ENCODE results near the gene GFOD1. TPM values are rescaled to one million over a fixed set of nuclear protein-coding genes. Genes with fewer than 3 reads are reported as not detected.

The GFOD1 gene
- total RNA-seq, 1 experiment from 2014 or later: 8.8 TPM

GRCh38 chr6:13474360-13474759 lies 13.0 kb downstream of the GFOD1 start:
- no peaks in the 10 kb centered on the region for H3K9me3 ChIP-seq (ENCODE audit: low read depth, low read length, poor library complexity, severe bottlenecking)
- TF ChIP-seq CTCF (conservative IDR thresholded peaks at IDR 0.05; ENCODE audit: low read depth, low read length) (no peak), EZH2 (IDR thresholded peaks at IDR 0.05; ENCODE audit: borderline replicate concordance, low read depth, low read length, poor library complexity, severe bottlenecking) (no peak)
- no peak for DNase-seq (ENCODE audit: low spot score)
- ChIA-PET POLR2A (ENCODE audit: low non-redundant PET) (no interaction called here), CTCF (no interaction called here)
- intact Hi-C loops (cut with micrococcal nuclease; ENCODE audit: unreplicated experiment): no loop called here
- no peak overlapping the region for H3K27ac ChIP-seq (ENCODE audit: low read depth, low read length, poor library complexity, severe bottlenecking)
- peaks cover 13% of the 10 kb centered on the region for H3K4me1 ChIP-seq (ENCODE audit: insufficient read depth, low read length, poor library complexity, severe bottlenecking)
- no TSS peak for BruUV-seq (replicated peaks)
- no peaks in the 10 kb centered on the region for H3K36me3 ChIP-seq (ENCODE audit: insufficient read depth, low read length, poor library complexity, severe bottlenecking)
- H3K4me3 ChIP-seq (ENCODE audit: low read depth, low read length, poor library complexity, severe bottlenecking): no peak overlapping the region
- H3K27me3 ChIP-seq (replicated peaks; ENCODE audit: insufficient read depth, low read depth, low read length, poor library complexity): no peaks in the 10 kb centered on the region

- H3K27ac ChIP-seq (ENCODE audit: low read depth, low read length, poor library complexity, severe bottlenecking): no peak overlapping the region
- no peaks in the 10 kb centered on the region for H3K27me3 ChIP-seq (replicated peaks; ENCODE audit: insufficient read depth, low read depth, low read length, poor library complexity)
- H3K4me1 ChIP-seq (ENCODE audit: insufficient read depth, low read length, poor library complexity, severe bottlenecking): peaks cover 13% of the 10 kb centered on the region
- BruUV-seq (replicated peaks): no TSS peak
- POLR2A ChIA-PET (ENCODE audit: low non-redundant PET): no interaction called here
- no peak overlapping the region for H3K4me3 ChIP-seq (ENCODE audit: low read depth, low read length, poor library complexity, severe bottlenecking)
- intact Hi-C loops (cut with micrococcal nuclease; ENCODE audit: unreplicated experiment): no loop called here
- DNase-seq (ENCODE audit: low spot score): no peak
- CTCF ChIA-PET: no interaction called here
- no peak for TF ChIP-seq EZH2 (IDR thresholded peaks at IDR 0.05; ENCODE audit: borderline replicate concordance, low read depth, low read length, poor library complexity, severe bottlenecking)
- no peak for TF ChIP-seq CTCF (conservative IDR thresholded peaks at IDR 0.05; ENCODE audit: low read depth, low read length)
- H3K36me3 ChIP-seq (ENCODE audit: insufficient read depth, low read length, poor library complexity, severe bottlenecking): no peaks in the 10 kb centered on the region
- no peaks in the 10 kb centered on the region for H3K9me3 ChIP-seq (ENCODE audit: low read depth, low read length, poor library complexity, severe bottlenecking)
Observed at GRCh38 chr6:13473768-13474165, 13.6 kb downstream of the GFOD1 start.

- no peak overlapping the region for H3K4me3 ChIP-seq (ENCODE audit: low read depth, low read length, poor library complexity, severe bottlenecking)
- H3K4me1 ChIP-seq (ENCODE audit: insufficient read depth, low read length, poor library complexity, severe bottlenecking): peaks cover 13% of the 10 kb centered on the region
- TF ChIP-seq CTCF (conservative IDR thresholded peaks at IDR 0.05; ENCODE audit: low read depth, low read length) (no peak), EZH2 (IDR thresholded peaks at IDR 0.05; ENCODE audit: borderline replicate concordance, low read depth, low read length, poor library complexity, severe bottlenecking) (no peak)
- DNase-seq (ENCODE audit: low spot score): no peak
- intact Hi-C loops (cut with micrococcal nuclease; ENCODE audit: unreplicated experiment): no loop called here
- ChIA-PET CTCF (no interaction called here), POLR2A (ENCODE audit: low non-redundant PET) (no interaction called here)
- no peaks in the 10 kb centered on the region for H3K9me3 ChIP-seq (ENCODE audit: low read depth, low read length, poor library complexity, severe bottlenecking)
- no peaks in the 10 kb centered on the region for H3K27me3 ChIP-seq (replicated peaks; ENCODE audit: insufficient read depth, low read depth, low read length, poor library complexity)
- BruUV-seq (replicated peaks): no TSS peak
- H3K36me3 ChIP-seq (ENCODE audit: insufficient read depth, low read length, poor library complexity, severe bottlenecking): no peaks in the 10 kb centered on the region
- no peak overlapping the region for H3K27ac ChIP-seq (ENCODE audit: low read depth, low read length, poor library complexity, severe bottlenecking)
Observed at GRCh38 chr6:13472976-13473767, 14.2 kb downstream of the GFOD1 start.
